CD4-positive, alpha-beta T cell (primary cell): ENCODE measurements around the gene SH3YL1. TPM values are rescaled to one million over a fixed set of nuclear protein-coding genes. Genes with fewer than 3 reads are reported as not detected.
A peak's percentile ranks its signal among the peaks of the same experiment; 100 is the strongest.

ENCODE experiments used
- ATAC-seq: fragments of 200-7000 bp; cut with Tn5 transposase; one replicate; pipeline ENCODE4 v1.10.0; 2022; ENCODE audit warnings: mild to moderate bottlenecking; ENCODE audit not compliant: poor library complexity
- CTCF ChIA-PET: fragments of 350-600 bp; sonication (Branson Sonifier 250); formaldehyde crosslinking; loops from one replicate; lab custom pipeline; 2021; ENCODE audit warnings: antibody characterized with exemption, inconsistent platforms; lab: Charles Lee
- POLR2A ChIA-PET: fragments of 350-600 bp; sonication (Branson Sonifier 250); formaldehyde crosslinking; loops from one replicate; lab custom pipeline; 2021; ENCODE audit warnings: antibody characterized with exemption, inconsistent platforms; lab: Charles Lee
- DNase-seq, 14 experiments: peaks; one replicate each; pipeline ENCODE4 v3.0.0-alpha.2; 2013 to 2020; ENCODE audit warnings: mixed read lengths in 2 of 14
- H3K27ac ChIP-seq, 2 donors: one replicate each; pipeline versions ENCODE4 v1.5.1 to v1.7.0; 2013; ENCODE audit warnings: low read length in 2 of 2, low read depth in 1 of 2, mild to moderate bottlenecking in 1 of 2
- H3K27me3 ChIP-seq, 2 experiments: 1 replicate in 1 of 2; 2 replicates in 1 of 2; pipeline versions ENCODE4 v1.6.1 to v1.7.0; 2013; ENCODE audit warnings: low read length in 2 of 2, control low read depth in 1 of 2, mild to moderate bottlenecking in 1 of 2, moderate library complexity in 1 of 2; ENCODE audit not compliant: insufficient read depth in 2 of 2, control insufficient read depth in 1 of 2
- H3K36me3 ChIP-seq: one replicate; pipeline ENCODE4 v1.6.1; 2013; ENCODE audit warnings: low read length, control low read depth; ENCODE audit not compliant: insufficient read depth
- H3K4me1 ChIP-seq: one replicate; pipeline ENCODE4 v1.6.1; 2013; ENCODE audit warnings: low read length, control low read depth; ENCODE audit not compliant: insufficient read depth
- H3K4me3 ChIP-seq: one replicate; pipeline ENCODE4 v1.5.1; 2013; ENCODE audit warnings: mild to moderate bottlenecking, low read length, moderate library complexity
- H3K9me3 ChIP-seq, 2 experiments: 1 replicate in 1 of 2; 2 replicates in 1 of 2; pipeline versions ENCODE4 v1.6.1 to v1.7.0; 2013; ENCODE audit warnings: low read length in 2 of 2, mild to moderate bottlenecking in 2 of 2, control low read depth in 1 of 2, moderate library complexity in 1 of 2; ENCODE audit not compliant: control insufficient read depth in 1 of 2, insufficient read depth in 1 of 2
- H3K27ac Mint-ChIP-seq: one replicate; pipeline ENCODE4 v1.8.0; 2020; ENCODE audit warnings: mixed read lengths
- H3K27me3 Mint-ChIP-seq: one replicate; pipeline ENCODE4 v1.8.0; 2021; ENCODE audit warnings: mixed read lengths
- H3K36me3 Mint-ChIP-seq: one replicate; pipeline ENCODE4 v1.8.0; 2021; ENCODE audit warnings: low read depth, mixed read lengths
- H3K4me1 Mint-ChIP-seq: one replicate; pipeline ENCODE4 v1.8.0; 2021; ENCODE audit warnings: low read depth, mixed read lengths
- H3K4me3 Mint-ChIP-seq: one replicate; pipeline ENCODE4 v1.8.0; 2020; ENCODE audit warnings: mild to moderate bottlenecking, mixed read lengths
- H3K9me3 Mint-ChIP-seq: one replicate; pipeline ENCODE4 v1.8.0; 2020; ENCODE audit warnings: mixed read lengths
- intact Hi-C, 2 experiments: fragments of 100-400 bp; cut with DNase I in 1 of 2; cut with micrococcal nuclease in 1 of 2; formaldehyde crosslinking; loops; one replicate each; pipeline versions ENCODE4 v1.15.1 to v1.9.0; 2023 to 2025; cut with DNase I, micrococcal nuclease
- total RNA-seq, 174 experiments: library from RNA in 2 of 174; stranded (reverse) in 2 of 174; gene quantifications; one replicate each; pipeline ENCODE4 v1.2.3 and lab custom pipeline; 2021 to 2026
- TF ChIP-seq, protein P1 (sequence below): fragments of 200-600 bp; IDR thresholded peaks from one replicate; pipeline ENCODE4 v1.8.0; 2022; ENCODE audit warnings: antibody characterized with exemption, mild to moderate bottlenecking

The SH3YL1 gene
- total RNA-seq, 2 experiments from 2014 or later: 59.7 to 61.9 TPM

GRCh38 chr2:248724-249123 is 15.1 kb downstream of the SH3YL1 start:
- intact Hi-C loops: loop anchor here in 1 of 2 experiments (5.0 to 10.0 kb wide), 2 partner anchors 71 to 1296 kb away; no protein-coding TSS in a partner anchor
- TF ChIP-seq, protein P1, sequence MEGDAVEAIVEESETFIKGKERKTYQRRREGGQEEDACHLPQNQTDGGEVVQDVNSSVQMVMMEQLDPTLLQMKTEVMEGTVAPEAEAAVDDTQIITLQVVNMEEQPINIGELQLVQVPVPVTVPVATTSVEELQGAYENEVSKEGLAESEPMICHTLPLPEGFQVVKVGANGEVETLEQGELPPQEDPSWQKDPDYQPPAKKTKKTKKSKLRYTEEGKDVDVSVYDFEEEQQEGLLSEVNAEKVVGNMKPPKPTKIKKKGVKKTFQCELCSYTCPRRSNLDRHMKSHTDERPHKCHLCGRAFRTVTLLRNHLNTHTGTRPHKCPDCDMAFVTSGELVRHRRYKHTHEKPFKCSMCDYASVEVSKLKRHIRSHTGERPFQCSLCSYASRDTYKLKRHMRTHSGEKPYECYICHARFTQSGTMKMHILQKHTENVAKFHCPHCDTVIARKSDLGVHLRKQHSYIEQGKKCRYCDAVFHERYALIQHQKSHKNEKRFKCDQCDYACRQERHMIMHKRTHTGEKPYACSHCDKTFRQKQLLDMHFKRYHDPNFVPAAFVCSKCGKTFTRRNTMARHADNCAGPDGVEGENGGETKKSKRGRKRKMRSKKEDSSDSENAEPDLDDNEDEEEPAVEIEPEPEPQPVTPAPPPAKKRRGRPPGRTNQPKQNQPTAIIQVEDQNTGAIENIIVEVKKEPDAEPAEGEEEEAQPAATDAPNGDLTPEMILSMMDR: no peak
- CTCF ChIA-PET: no interaction called here

GRCh38 chr2:246489-247144 is 17.2 kb downstream of the SH3YL1 start:
- H3K9me3 Mint-ChIP-seq: no peaks in the 10 kb centered on the region
- H3K27ac ChIP-seq: no peak overlapping the region
- peaks cover 74% of the 10 kb centered on the region for H3K36me3 Mint-ChIP-seq
- ChIA-PET CTCF (interaction anchor here (0.7 to 1.3 kb wide), 8 partner anchors 10 to 390 kb away, joined by 3 to 8 read pairs (median 4); partner anchors contain the start of gene SH3YL1), POLR2A (interaction anchor here (0.8 to 1.0 kb wide), 2 partner anchors 10 to 17 kb away, joined by 3 to 4 read pairs; partner anchors contain the start of gene SH3YL1)
- TF ChIP-seq, protein P1: peak; percentile 79
- no peaks in the 10 kb centered on the region for H3K4me1 ChIP-seq
- H3K4me3 ChIP-seq: no peak overlapping the region
- peaks cover 17% of the 10 kb centered on the region for H3K36me3 ChIP-seq
- no peaks in the 10 kb centered on the region for H3K9me3 ChIP-seq
- ATAC-seq: peak; percentile 60
- no peak overlapping the region for H3K27ac Mint-ChIP-seq
- peaks cover 7% of the 10 kb centered on the region for H3K4me1 Mint-ChIP-seq
- intact Hi-C loops: loop anchor here (1.0 to 10.0 kb wide), 7 partner anchors 18 to 1298 kb away; partner anchors contain the start of genes ACP1 (in 1 of the 2) and SH3YL1 (in 1 of the 2)
- no peak overlapping the region for H3K4me3 Mint-ChIP-seq
- peak in 9 of 14 experiments; percentile 5 to 75 (median 14) for DNase-seq
- H3K27me3 Mint-ChIP-seq: no peaks in the 10 kb centered on the region
- H3K27me3 ChIP-seq: no peaks in the 10 kb centered on the region

More at GRCh38 chr2:248724-249123, 15.1 kb downstream of the SH3YL1 start:
- Histone ChIP-seq H3K9me3 (no peaks in the 10 kb centered on the region), H3K36me3 (peaks cover 12% of the 10 kb centered on the region), H3K27me3 (no peaks in the 10 kb centered on the region), H3K4me3 (no peak overlapping the region), H3K4me1 (no peaks in the 10 kb centered on the region), H3K27ac (no peak overlapping the region)
- no peak overlapping the region for H3K27ac Mint-ChIP-seq
- H3K4me1 Mint-ChIP-seq: peaks cover 7% of the 10 kb centered on the region
- no peak overlapping the region for H3K4me3 Mint-ChIP-seq
- no peak for DNase-seq
- H3K27me3 Mint-ChIP-seq: no peaks in the 10 kb centered on the region
- POLR2A ChIA-PET: no interaction called here
- H3K36me3 Mint-ChIP-seq: peaks cover 66% of the 10 kb centered on the region
- H3K9me3 Mint-ChIP-seq: no peaks in the 10 kb centered on the region
- ATAC-seq: no peak

DNA sequence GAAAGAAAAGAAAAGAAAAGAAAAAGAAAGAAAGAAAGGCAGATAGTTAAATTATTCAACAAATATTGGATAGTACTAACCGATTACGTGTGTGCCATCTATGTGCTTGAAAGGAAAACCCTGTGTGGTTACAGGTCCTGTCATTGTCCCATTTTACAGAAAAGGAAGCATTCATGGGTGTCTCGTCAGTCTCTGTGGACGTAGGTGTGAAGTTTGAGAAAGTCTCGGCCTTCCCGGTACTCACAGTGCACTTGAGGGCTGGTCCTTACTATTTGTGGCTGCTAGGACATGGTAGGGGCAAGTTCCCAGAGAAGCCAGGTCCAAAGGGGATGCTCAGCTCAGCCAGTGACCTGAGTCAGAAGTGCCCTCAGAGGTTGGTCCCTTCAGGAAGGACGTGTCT is 19.3 kb downstream of the SH3YL1 start:
- Mint-ChIP-seq H3K27me3 (no peaks in the 10 kb centered on the region), H3K27ac (no peak overlapping the region), H3K36me3 (peaks cover 86% of the 10 kb centered on the region), H3K4me3 (no peak overlapping the region), H3K9me3 (peaks cover 3% of the 10 kb centered on the region), H3K4me1 (peaks cover 7% of the 10 kb centered on the region)
- no peaks in the 10 kb centered on the region for H3K27me3 ChIP-seq
- no peaks in the 10 kb centered on the region for H3K4me1 ChIP-seq
- DNase-seq: no peak
- H3K4me3 ChIP-seq: no peak overlapping the region
- intact Hi-C loops: loop anchor here in 1 of 2 experiments (10.0 kb wide), 1 partner anchor 1300 kb away; no protein-coding TSS in a partner anchor
- H3K36me3 ChIP-seq: peaks cover 20% of the 10 kb centered on the region
- ChIA-PET POLR2A (no interaction called here), CTCF (no interaction called here)
- TF ChIP-seq, protein P1: no peak
- H3K27ac ChIP-seq: no peak overlapping the region
- no peaks in the 10 kb centered on the region for H3K9me3 ChIP-seq
- ATAC-seq: no peak
